Liver (tissue), 9 donors: ENCODE data around the gene ZNF79. TPM values are rescaled to one million over a fixed set of nuclear protein-coding genes. Genes with fewer than 3 reads are reported as not detected.

Source experiments
- DNase-seq: peaks from one replicate; pipeline ENCODE4 v3.0.0-alpha.2; 2017; ENCODE audit warnings: low spot score
- H3K27ac ChIP-seq, 2 donors: one replicate each; pipeline ENCODE4 v1.7.0; 2013; ENCODE audit warnings: inconsistent platforms in 2 of 2, low read length in 2 of 2, control low read depth in 1 of 2, low read depth in 1 of 2, mild to moderate bottlenecking in 1 of 2
- H3K27me3 ChIP-seq, 4 donors: one replicate each; pipeline versions ENCODE4 v1.6.1 to v1.7.0; 2013; ENCODE audit warnings: low read length in 3 of 4, inconsistent platforms in 1 of 4, mild to moderate bottlenecking in 1 of 4, moderate library complexity in 1 of 4; ENCODE audit not compliant: control insufficient read depth in 4 of 4, insufficient read depth in 4 of 4
- H3K36me3 ChIP-seq, 4 donors: one replicate each; pipeline versions ENCODE4 v1.6.1 to v1.7.0; 2013; ENCODE audit warnings: low read length in 3 of 4, mild to moderate bottlenecking in 3 of 4, low read depth in 1 of 4, moderate library complexity in 1 of 4; ENCODE audit not compliant: control insufficient read depth in 4 of 4, insufficient read depth in 3 of 4
- H3K4me1 ChIP-seq, 4 donors: one replicate each; pipeline versions ENCODE4 v1.6.1 to v1.7.0; 2013; ENCODE audit warnings: low read length in 3 of 4, mild to moderate bottlenecking in 3 of 4, moderate library complexity in 1 of 4; ENCODE audit not compliant: control insufficient read depth in 4 of 4, insufficient read depth in 4 of 4
- H3K4me3 ChIP-seq, 3 donors: one replicate each; pipeline versions ENCODE4 v1.6.1 to v1.7.0; 2013; ENCODE audit warnings: low read length in 3 of 3, control low read depth in 1 of 3, low read depth in 1 of 3, mild to moderate bottlenecking in 1 of 3
- H3K9ac ChIP-seq, 2 donors: one replicate each; pipeline ENCODE4 v1.7.0; 2013; ENCODE audit warnings: low read length in 2 of 2, mild to moderate bottlenecking in 2 of 2, moderate library complexity in 2 of 2, control low read depth in 1 of 2, low read depth in 1 of 2
- H3K9me3 ChIP-seq, 4 donors: one replicate each; pipeline versions ENCODE4 v1.6.1 to v1.7.0; 2013; ENCODE audit warnings: low read length in 3 of 4; ENCODE audit not compliant: control insufficient read depth in 4 of 4
- ATF3 ChIP-seq: IDR thresholded peaks from 2 replicates; pipeline ENCODE4 v1.6.1; 2016; ENCODE audit warnings: antibody characterized with exemption
- CTCF ChIP-seq: fragments of 150-350 bp; IDR thresholded peaks from 2 replicates; pipeline ENCODE4 v1.5.1; 2017; ENCODE audit warnings: improper control_type of control experiment, low read depth, low read length; ENCODE audit not compliant: missing input control
- EGR1 ChIP-seq, 2 donors: IDR thresholded peaks; 2 replicates each; pipeline ENCODE4 v1.6.1; 2016 to 2018; ENCODE audit warnings: antibody characterized with exemption in 2 of 2, low read depth in 2 of 2
- FOXA1 ChIP-seq: IDR thresholded peaks from 2 replicates; pipeline ENCODE4 v1.6.1; 2016; ENCODE audit warnings: antibody characterized with exemption
- FOXA2 ChIP-seq: IDR thresholded peaks from 2 replicates; pipeline ENCODE4 v1.6.1; 2016; ENCODE audit warnings: antibody characterized with exemption
- GABPA ChIP-seq, 2 donors: IDR thresholded peaks in 1 of 2; conservative IDR thresholded peaks in 1 of 2; 2 replicates each; pipeline ENCODE4 v1.6.1; 2016; ENCODE audit warnings: antibody characterized with exemption in 2 of 2, mild to moderate bottlenecking in 1 of 2, moderate library complexity in 1 of 2
- HNF4A ChIP-seq, 2 donors: conservative IDR thresholded peaks; 2 replicates each; pipeline ENCODE4 v1.6.1; 2016; ENCODE audit warnings: antibody characterized with exemption in 2 of 2, mild to moderate bottlenecking in 2 of 2
- HNF4G ChIP-seq: IDR thresholded peaks from 2 replicates; pipeline ENCODE4 v1.6.1; 2016; ENCODE audit warnings: antibody characterized with exemption
- JUND ChIP-seq, 2 donors: IDR thresholded peaks; 2 replicates each; pipeline ENCODE4 v1.6.1; 2016; ENCODE audit warnings: antibody characterized with exemption in 2 of 2
- MAX ChIP-seq: IDR thresholded peaks from 2 replicates; pipeline ENCODE4 v1.6.1; 2016; ENCODE audit warnings: antibody characterized with exemption
- NR2F2 ChIP-seq: IDR thresholded peaks from 2 replicates; pipeline ENCODE4 v1.6.1; 2016; ENCODE audit warnings: antibody characterized with exemption
- RAD21 ChIP-seq, 2 donors: IDR thresholded peaks; 2 replicates each; pipeline ENCODE4 v1.6.1; 2016; ENCODE audit warnings: antibody characterized with exemption in 2 of 2, mild to moderate bottlenecking in 2 of 2
- REST ChIP-seq: IDR thresholded peaks from 2 replicates; pipeline ENCODE4 v1.6.1; 2016; ENCODE audit warnings: antibody characterized with exemption, mild to moderate bottlenecking
- RXRA ChIP-seq, 2 donors: IDR thresholded peaks; 2 replicates each; pipeline ENCODE4 v1.6.1; 2017 to 2018; ENCODE audit warnings: antibody characterized with exemption in 2 of 2, mild to moderate bottlenecking in 1 of 2
- SP1 ChIP-seq: IDR thresholded peaks from 2 replicates; pipeline ENCODE4 v1.6.1; 2018; ENCODE audit warnings: antibody characterized with exemption, mild to moderate bottlenecking
- TAF1 ChIP-seq: conservative IDR thresholded peaks from 2 replicates; pipeline ENCODE4 v1.6.1; 2016; ENCODE audit warnings: antibody characterized with exemption, mild to moderate bottlenecking
- YY1 ChIP-seq: IDR thresholded peaks from 2 replicates; pipeline ENCODE4 v1.6.1; 2016; ENCODE audit warnings: antibody characterized with exemption, mild to moderate bottlenecking
- ZBTB33 ChIP-seq: IDR thresholded peaks from 2 replicates; pipeline ENCODE4 v1.6.1; 2016; ENCODE audit warnings: antibody characterized with exemption
- WGBS: extraction: QIAGEN DNeasy Blood & Tissue Kit; methylation state at CpG from one replicate; pipeline ENCODE4 v1.1.7; 2013; 5-methylcytosine and 5-hydroxymethylcytosine counted together
- polyA plus RNA-seq, 2 donors: library from polyadenylated mRNA; stranded (reverse) in 1 of 2; unstranded in 1 of 2; fragments of 200-250 nt in 1 of 2; fragments of >200 nt in 1 of 2; fragmentation: Nextera tagmentation in 1 of 2; extraction: Ambion mirVana in 1 of 2; gene quantifications; one replicate each; pipeline versions ENCODE4 v1.2.1 to v1.2.3, GENCODE V29; 2013 to 2015
- total RNA-seq, 2 donors: library from RNA; depleted of rRNA; stranded (reverse); fragments of >200 nt; gene quantifications; one replicate each; pipeline ENCODE4 v1.2.3, GENCODE V29; 2014
- donor health status: healthy.
- donor health status: healthy.
- donor health status: healthy.
- donor health status: healthy.
- donor health status: healthy.

The ZNF79 gene
- total and polyA plus RNA-seq, 4 donors: 2.2 to 6.9 (median 4.2) TPM

GRCh38 chr9:127411122-127411521 is 13.1 kb upstream of the ZNF79 start:
- WGBS: 86% methylated on average over 4 of the region's 4 CpGs
- Histone ChIP-seq H3K36me3 (peaks cover 0 to 3% (median 0%) of the 10 kb centered on the region in 4 donors), H3K9me3 (no peaks in the 10 kb centered on the region), H3K9ac (no peak overlapping the region), H3K27me3 (no peaks in the 10 kb centered on the region), H3K27ac (no peak overlapping the region), H3K4me3 (no peak overlapping the region), H3K4me1 (peaks cover 3 to 14% (median 8%) of the 10 kb centered on the region in 4 donors)
- no peak for DNase-seq
- TF ChIP-seq MAX: no peak
- no peak for TF ChIP-seq NR2F2
- no peak for TF ChIP-seq YY1
- no peak for TF ChIP-seq FOXA1
- TF ChIP-seq RAD21 (IDR thresholded peaks at IDR 0.05): no peak
- no peak for TF ChIP-seq HNF4A (conservative IDR thresholded peaks at IDR 0.05)
- no peak for TF ChIP-seq TAF1
- TF ChIP-seq GABPA (IDR thresholded peaks at IDR 0.05 in 1 of 2, conservative IDR thresholded peaks at IDR 0.05 in 1 of 2): no peak
- TF ChIP-seq REST: no peak
- TF ChIP-seq RXRA (IDR thresholded peaks at IDR 0.05): no peak
- TF ChIP-seq CTCF: no peak
- TF ChIP-seq SP1: no peak
- TF ChIP-seq ZBTB33: no peak
- no peak for TF ChIP-seq EGR1 (IDR thresholded peaks at IDR 0.05; ENCODE audit: low read depth in 2 of 2)
- TF ChIP-seq HNF4G: no peak
- TF ChIP-seq JUND (IDR thresholded peaks at IDR 0.05): no peak
- TF ChIP-seq ATF3: no peak
- TF ChIP-seq FOXA2: no peak
